HG03196 (cell line): ENCODE data around the gene BARD1.

ENCODE experiments used
- ATAC-seq: cut with Tn5 transposase; IDR thresholded peaks from one replicate; pipeline ENCODE4 v1.9.1; 2021; ENCODE audit not compliant: unreplicated experiment

The BARD1 gene

GRCh38 chr2:214679736-214680135, 129.7 kb downstream of the BARD1 start:
- no peak for ATAC-seq

GRCh38 chr2:214676421-214677089, 132.9 kb downstream of the BARD1 start:
- no peak for ATAC-seq
